Measurements from ENCODE around the gene IFT20. TPM values are rescaled to one million over a fixed set of nuclear protein-coding genes. Genes with fewer than 3 reads are reported as not detected.

IFT20 gene
- total and polyA plus RNA-seq, 2 experiments from 2014 or later: 13.2 to 32.3 TPM

- peaks cover 9% of the 10 kb centered on the region; the same call in 1 of the 2 replicates for H3K4me1 ChIP-seq (ENCODE audit: insufficient read depth)
- H3K4me1 Mint-ChIP-seq: peaks cover 21% of the 10 kb centered on the region
- TF ChIP-seq CTCF (conservative IDR thresholded peaks at IDR 0.05; ENCODE audit: low read depth in 2 of 2): no peak
- no peak for TF ChIP-seq NANOG (IDR thresholded peaks at IDR 0.05; ENCODE audit: borderline replicate concordance)
- peak; percentile 5 for TF ChIP-seq REST (IDR thresholded peaks at IDR 0.05; ENCODE audit: unreplicated experiment)
- TF ChIP-seq EZH2 (IDR thresholded peaks at IDR 0.05; ENCODE audit: low read depth, unreplicated experiment): peak; percentile 6
- peak overlapping the region; percentile 86 for H3K4me3 ChIP-seq
- H3K36me3 ChIP-seq (ENCODE audit: insufficient read depth): no peaks in the 10 kb centered on the region
- ATAC-seq (peak; percentile 5), DNase-seq (ENCODE audit: low spot score) (peak; percentile 54)
- H3K27me3 ChIP-seq (ENCODE audit: insufficient read depth): peaks cover 22% of the 10 kb centered on the region
- H3K27ac ChIP-seq (ENCODE audit: low read depth): no peak overlapping the region
- H3K36me3 Mint-ChIP-seq (ENCODE audit: low read depth): no peaks in the 10 kb centered on the region
- no peaks in the 10 kb centered on the region; the same call in 1 of the 2 replicates for H3F3A ChIP-seq (replicated peaks; ENCODE audit: low read depth)
- H3K27ac Mint-ChIP-seq: no peak overlapping the region
- peak overlapping the region; percentile 70 for H3K4me3 Mint-ChIP-seq
- H3K9me3 Mint-ChIP-seq: no peaks in the 10 kb centered on the region
- peaks cover 17% of the 10 kb centered on the region; the same call in 1 of the 2 replicates for H4K20me1 ChIP-seq (replicated peaks; ENCODE audit: insufficient read depth)
- peak overlapping the region; percentile 97 for H2AFZ ChIP-seq
- no peaks in the 10 kb centered on the region for H3K79me2 ChIP-seq (replicated peaks; ENCODE audit: insufficient read depth)
- H3K27me3 Mint-ChIP-seq (ENCODE audit: insufficient read depth, low read depth, poor library complexity): peaks cover 33% of the 10 kb centered on the region
- peak overlapping the region; percentile 90 for H3K4me2 ChIP-seq
- H3K9me2 ChIP-seq (ENCODE audit: insufficient read depth): no peaks in the 10 kb centered on the region
Observed at GRCh38 chr17:28372203-28372944, 37.1 kb upstream of the IFT20 start.

- 0 out of 2 replicates have a peak within 1 kb of the TSS, but pooled peaks have one; percentile 20 for H3K27ac ChIP-seq (ENCODE audit: low read depth)
Observed at GRCh38 chr17:28371245-28372202, 36.3 kb upstream of the IFT20 start, which contains the start of gene SARM1. TSS of gene SARM1 (plus strand) at chr17:28371694. CDS start at chr17:28372033, 339 bp downstream.

More at GRCh38 chr17:28371245-28372202, 36.3 kb upstream of the IFT20 start, which contains the start of gene SARM1:
- TF ChIP-seq POLR2AphosphoS5 (IDR thresholded peaks at IDR 0.05; ENCODE audit: low read depth) (peak; percentile 40; the same call in 1 of the 2 replicates), ZNF331 (CRISPR knock-in tag; IDR thresholded peaks at IDR 0.05; ENCODE audit: low read depth) (no peak)
- H2AFZ ChIP-seq: peak within 1 kb of the TSS; percentile 97
- peaks cover 17% of the 10 kb centered on the region; the same call in 1 of the 2 replicates for H4K20me1 ChIP-seq (replicated peaks; ENCODE audit: insufficient read depth)
- H3K27ac Mint-ChIP-seq: peak within 1 kb of the TSS; percentile 67; the same call in 1 of the 2 replicates
- H3K4me2 ChIP-seq: peak within 1 kb of the TSS; percentile 90
- no peaks in the 10 kb centered on the region for H3K9me3 Mint-ChIP-seq
- no peaks in the 10 kb centered on the region; the same call in 1 of the 2 replicates for H3F3A ChIP-seq (replicated peaks; ENCODE audit: low read depth)
- H3K36me3 Mint-ChIP-seq (ENCODE audit: low read depth): no peaks in the 10 kb centered on the region
- no peaks in the 10 kb centered on the region for H3K36me3 ChIP-seq (ENCODE audit: insufficient read depth)
- H3K4me3 ChIP-seq: peak within 1 kb of the TSS; percentile 86
- ATAC-seq (peak; percentile 85), DNase-seq (ENCODE audit: low spot score) (peak; percentile 99)
- peaks cover 21% of the 10 kb centered on the region for H3K4me1 Mint-ChIP-seq
- H3K79me2 ChIP-seq (replicated peaks; ENCODE audit: insufficient read depth): no peaks in the 10 kb centered on the region
- H3K27me3 Mint-ChIP-seq (ENCODE audit: insufficient read depth, low read depth, poor library complexity): peaks cover 37% of the 10 kb centered on the region
- H3K27me3 ChIP-seq (ENCODE audit: insufficient read depth): peaks cover 22% of the 10 kb centered on the region
- H3K9me2 ChIP-seq (ENCODE audit: insufficient read depth): no peaks in the 10 kb centered on the region
- peaks cover 9% of the 10 kb centered on the region; the same call in 1 of the 2 replicates for H3K4me1 ChIP-seq (ENCODE audit: insufficient read depth)
- H3K4me3 Mint-ChIP-seq: peak within 1 kb of the TSS; percentile 79

Data from GM23338 (cell line).